ENCODE measurements around the gene CRB1.

The CRB1 gene

GRCh38 chr1:197343663-197344273 lies 75.7 kb downstream of the CRB1 start:
- DNase-seq (ENCODE audit: low read depth in 2 of 2), result no peak

- DNase-seq (ENCODE audit: low read depth in 2 of 2), result no peak
Observed at GRCh38 chr1:197351821-197352440, 83.9 kb downstream of the CRB1 start.

GRCh38 chr1:197355248-197355995 lies 87.4 kb downstream of the CRB1 start:
- DNase-seq (ENCODE audit: low read depth in 2 of 2), result no peak

GRCh38 chr1:197356723-197357533 lies 88.9 kb downstream of the CRB1 start:
- DNase-seq (ENCODE audit: low read depth in 2 of 2), result no peak

DNA sequence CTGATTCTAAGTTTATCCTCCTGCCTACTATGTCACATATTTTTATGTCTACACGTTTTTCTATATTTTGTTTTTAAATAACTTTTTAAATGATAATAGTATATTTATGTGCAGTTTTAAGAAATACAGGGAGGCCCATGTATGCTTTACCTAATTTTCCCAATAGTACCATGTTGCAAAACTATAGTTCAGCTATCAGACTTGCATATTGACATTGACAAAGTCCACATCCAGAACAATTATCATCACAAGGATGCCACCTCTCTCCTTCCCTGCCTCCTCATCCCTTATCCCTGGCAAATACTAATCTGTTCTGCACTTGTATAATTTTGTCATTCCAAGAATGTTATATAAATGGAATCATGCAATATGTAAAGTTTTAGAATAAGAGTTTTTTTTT lies 90.9 kb downstream of the CRB1 start:
- no peak for DNase-seq (ENCODE audit: low read depth in 2 of 2)

DNA sequence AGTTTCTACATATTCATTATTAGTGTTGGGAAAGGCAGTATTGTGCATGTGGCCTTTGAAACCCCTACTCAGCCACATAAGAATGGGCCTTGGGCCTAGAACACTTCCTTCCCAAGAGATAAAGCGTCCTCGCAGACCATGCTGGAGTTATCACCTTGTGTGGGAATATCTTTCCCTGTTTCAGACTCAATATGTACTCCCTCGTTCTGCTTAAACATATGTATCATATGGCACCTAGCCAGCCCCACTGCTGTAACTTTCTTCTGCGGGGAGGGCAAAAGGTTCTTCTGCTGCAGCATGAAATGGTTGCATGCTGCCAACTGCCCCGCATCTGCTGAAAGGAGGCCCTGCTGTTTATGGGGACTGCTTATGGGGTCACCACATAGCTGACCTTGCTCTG lies 92.0 kb downstream of the CRB1 start:
- DNase-seq (ENCODE audit: low read depth in 2 of 2), result no peak

DNA sequence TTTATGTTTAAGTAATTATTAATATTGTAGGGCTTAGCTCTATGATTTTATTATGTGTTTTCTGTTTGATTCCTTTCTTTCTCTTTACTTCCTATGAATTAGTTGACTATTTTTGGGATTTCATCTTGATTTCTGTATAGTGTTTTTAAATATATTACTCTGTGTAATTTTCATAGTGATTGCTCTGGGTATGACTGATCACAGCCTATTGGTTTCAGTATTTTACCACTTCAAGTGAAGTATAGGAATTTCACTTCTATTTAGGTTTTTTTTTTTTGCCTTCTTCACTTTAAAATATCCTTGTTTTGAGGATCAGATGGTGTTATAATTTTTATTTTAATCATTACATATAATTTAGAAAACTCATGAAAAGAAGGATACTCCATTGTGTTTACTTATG lies 94.8 kb downstream of the CRB1 start:
- DNase-seq (ENCODE audit: low read depth in 2 of 2), result no peak

- DNase-seq (ENCODE audit: low read depth in 2 of 2), result no peak
Observed at GRCh38 chr1:197363855-197364254, 95.8 kb downstream of the CRB1 start.

GRCh38 chr1:197366996-197367395 lies 98.9 kb downstream of the CRB1 start:
- no peak for DNase-seq (ENCODE audit: low read depth in 2 of 2)

DNA sequence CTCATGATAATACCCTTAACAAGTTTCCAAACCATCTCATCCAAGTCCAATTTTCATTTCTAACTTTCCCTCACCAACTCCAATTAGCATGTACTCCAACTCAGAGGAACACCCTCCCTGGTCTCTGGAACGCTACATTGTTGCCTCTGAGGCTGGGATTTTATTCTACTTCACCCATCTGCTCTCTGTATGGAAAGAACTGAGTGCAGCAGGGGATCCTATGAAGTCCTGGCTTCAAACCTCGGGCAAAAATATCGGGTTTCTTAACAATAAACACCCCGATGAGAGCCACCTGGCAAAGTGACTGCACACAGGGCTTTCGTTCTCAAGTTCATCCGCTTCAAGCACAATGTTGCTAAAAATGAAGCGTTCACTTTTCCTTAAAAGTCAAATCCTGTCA lies 99.6 kb downstream of the CRB1 start:
- no peak for DNase-seq (ENCODE audit: low read depth in 2 of 2)

GRCh38 chr1:197374428-197374827 lies 106.4 kb downstream of the CRB1 start:
- DNase-seq (ENCODE audit: low read depth in 2 of 2), result no peak

DNA sequence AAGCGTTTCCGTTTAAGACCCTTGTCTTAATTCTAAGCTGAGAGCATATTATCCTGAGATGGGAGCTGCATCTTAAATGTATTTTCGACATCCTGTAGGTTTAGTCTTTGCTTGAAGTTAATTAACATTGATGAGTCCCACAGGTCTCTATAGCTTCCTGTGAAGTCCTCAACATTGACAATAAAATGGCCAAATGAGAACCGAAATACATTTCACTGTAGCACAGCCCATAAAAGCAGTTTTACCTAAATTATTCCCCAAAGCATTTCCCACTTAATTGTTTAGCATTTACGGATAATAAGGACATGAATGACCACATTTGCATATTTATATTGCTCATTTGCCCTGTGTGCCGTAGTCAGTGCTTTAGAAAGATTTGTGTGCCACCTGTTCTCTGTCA lies 116.4 kb downstream of the CRB1 start:
- no peak for DNase-seq (ENCODE audit: low read depth in 2 of 2)

GRCh38 chr1:197388801-197389200 lies 120.7 kb downstream of the CRB1 start:
- DNase-seq (ENCODE audit: low read depth in 2 of 2), result no peak

DNA sequence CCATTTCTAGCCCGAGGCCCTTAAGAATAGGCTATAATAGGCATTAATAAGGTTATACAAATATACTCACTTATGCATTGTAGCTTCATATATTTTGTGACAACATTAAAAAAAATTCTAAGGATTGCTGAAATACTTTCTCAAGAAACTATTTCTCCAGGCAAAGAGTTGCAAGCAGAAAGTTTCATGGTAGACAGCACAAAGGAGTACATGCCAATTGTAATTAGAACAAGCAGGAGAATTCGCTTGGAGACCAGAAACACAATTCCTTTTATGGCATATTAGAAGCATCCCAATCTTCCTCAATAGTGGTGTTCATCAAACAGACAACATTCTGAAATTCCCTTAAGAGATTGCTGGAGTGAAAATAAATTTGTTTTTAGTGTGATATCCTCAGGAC lies 122.8 kb downstream of the CRB1 start:
- no peak for DNase-seq (ENCODE audit: low read depth in 2 of 2)

GRCh38 chr1:197391303-197392226 lies 123.5 kb downstream of the CRB1 start:
- DNase-seq (ENCODE audit: low read depth in 2 of 2), result no peak

DNA sequence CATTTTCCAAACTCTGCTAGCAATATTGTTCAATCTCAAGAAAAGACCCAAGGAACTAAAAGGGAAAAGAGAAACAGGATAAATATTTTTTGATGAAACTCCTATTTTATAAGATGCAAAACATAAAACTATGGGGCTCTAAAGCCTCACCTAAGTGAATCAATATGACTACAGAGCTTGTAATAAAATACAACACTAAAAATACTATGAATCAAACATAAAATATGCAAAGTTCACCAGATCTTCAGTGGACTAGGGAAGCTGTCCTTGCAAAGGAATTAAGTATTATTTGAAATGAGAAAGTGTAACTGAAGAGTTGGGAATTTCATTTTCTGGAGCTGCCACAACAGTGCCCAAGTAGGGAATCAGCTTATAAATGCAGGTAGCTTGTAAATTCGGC lies 124.5 kb downstream of the CRB1 start:
- no peak for DNase-seq (ENCODE audit: low read depth in 2 of 2)

GRCh38 chr1:197393105-197393504 lies 125.1 kb downstream of the CRB1 start:
- no peak for DNase-seq (ENCODE audit: low read depth in 2 of 2)

- no peak for DNase-seq (ENCODE audit: low read depth in 2 of 2)
Observed at GRCh38 chr1:197393772-197394171, 125.7 kb downstream of the CRB1 start.

GRCh38 chr1:197394831-197395608 lies 127.0 kb downstream of the CRB1 start:
- no peak for DNase-seq (ENCODE audit: low read depth in 2 of 2)

GRCh38 chr1:197397895-197398294 lies 129.8 kb downstream of the CRB1 start:
- DNase-seq (ENCODE audit: low read depth in 2 of 2), result no peak

Data from activated CD4-positive, alpha-beta T cell treated with anti-CD3 and anti-CD28 coated beads for 24 hours (primary cell).